DMS 273 (cell line): ENCODE results near the gene DUS2.

Source experiments
- DNase-seq: peaks from one replicate; lab custom pipeline; 2025; ENCODE audit not compliant: unreplicated experiment; lab: John Stamatoyannopoulos, UW

DUS2 gene

GRCh38 chr16:68074850-68075555 lies 51.9 kb downstream of the DUS2 start:
- no peak for DNase-seq

DNA sequence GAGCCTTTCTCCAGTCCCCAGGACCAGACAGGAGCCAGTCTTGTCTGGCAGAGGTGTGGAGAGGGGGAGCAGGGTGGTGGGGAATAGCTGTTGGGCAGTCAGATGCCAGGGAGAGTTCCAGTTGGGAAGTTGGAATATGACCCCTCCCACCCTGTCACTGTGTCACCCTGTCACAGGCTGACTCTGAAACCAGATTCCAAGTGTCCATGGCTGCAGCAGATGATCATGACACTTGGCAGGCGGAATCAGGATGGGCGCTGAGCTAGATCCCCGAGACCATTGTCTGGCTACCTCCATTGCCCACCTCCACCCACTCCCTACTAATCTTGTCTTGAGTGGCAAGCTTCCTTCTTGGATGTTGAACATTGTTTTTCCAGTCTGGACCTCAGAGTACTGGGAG lies 52.9 kb downstream of the DUS2 start:
- no peak for DNase-seq

DNA sequence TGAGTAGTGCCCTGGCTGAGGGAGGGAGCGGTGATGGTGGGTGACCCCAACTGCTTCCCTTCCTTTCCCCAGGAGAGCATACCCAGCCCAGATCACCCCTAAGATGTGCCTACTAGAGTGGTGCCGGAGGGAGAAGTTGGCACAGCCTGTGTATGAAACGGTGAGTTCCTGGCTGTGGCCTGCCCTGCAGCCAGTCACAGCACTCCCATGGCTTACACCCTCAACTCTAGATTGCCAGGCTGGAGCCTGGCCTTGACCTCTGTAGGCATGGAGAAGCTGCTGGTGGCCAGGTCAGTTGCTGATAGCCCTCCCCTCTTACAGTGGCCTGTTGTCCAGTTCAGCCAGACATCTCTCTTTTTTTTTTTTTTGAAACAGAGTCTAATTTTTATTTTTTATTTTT lies 53.5 kb downstream of the DUS2 start:
- no peak for DNase-seq

GRCh38 chr16:68077866-68078700 lies 55.0 kb downstream of the DUS2 start:
- no peak for DNase-seq

GRCh38 chr16:68078701-68079375 lies 55.8 kb downstream of the DUS2 start:
- no peak for DNase-seq

- no peak for DNase-seq
Measured at GRCh38 chr16:68079376-68079625, 56.2 kb downstream of the DUS2 start.

DNA sequence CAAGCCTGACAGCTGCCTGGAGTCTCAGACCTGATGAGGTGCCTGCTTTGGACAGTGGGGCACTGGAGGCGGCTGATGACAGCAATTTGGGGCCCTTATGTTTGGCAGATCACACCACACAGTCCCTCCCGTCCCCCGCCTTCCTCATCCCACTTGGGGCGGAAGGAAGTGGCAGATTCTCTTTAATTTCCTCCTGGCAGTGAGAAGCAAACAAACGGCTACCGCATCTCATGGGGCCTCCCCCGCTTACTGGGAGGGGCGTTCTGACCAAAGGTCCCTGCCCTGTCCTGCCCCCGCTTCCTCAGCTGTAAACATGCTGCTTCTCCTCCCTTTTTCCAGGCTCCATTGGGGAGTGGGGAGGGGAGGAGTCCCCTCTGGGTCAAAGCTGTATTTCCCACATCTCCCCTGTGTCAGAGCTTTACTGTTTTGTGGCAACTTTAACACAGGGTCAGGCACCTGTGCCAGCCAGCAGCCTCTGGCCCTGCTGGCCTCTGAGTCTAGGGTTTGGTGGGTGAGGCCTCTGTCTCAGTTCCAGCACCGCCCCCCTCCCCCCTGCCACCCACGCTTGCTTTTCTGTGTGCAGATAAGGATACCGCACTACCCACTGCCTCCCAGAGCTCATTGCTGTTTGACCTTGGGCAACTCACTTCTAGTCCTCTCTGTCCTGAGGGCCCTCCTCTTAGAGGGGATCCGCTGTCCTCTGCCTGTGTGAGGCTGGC lies 56.7 kb downstream of the DUS2 start:
- DNase-seq = no peak

DNA sequence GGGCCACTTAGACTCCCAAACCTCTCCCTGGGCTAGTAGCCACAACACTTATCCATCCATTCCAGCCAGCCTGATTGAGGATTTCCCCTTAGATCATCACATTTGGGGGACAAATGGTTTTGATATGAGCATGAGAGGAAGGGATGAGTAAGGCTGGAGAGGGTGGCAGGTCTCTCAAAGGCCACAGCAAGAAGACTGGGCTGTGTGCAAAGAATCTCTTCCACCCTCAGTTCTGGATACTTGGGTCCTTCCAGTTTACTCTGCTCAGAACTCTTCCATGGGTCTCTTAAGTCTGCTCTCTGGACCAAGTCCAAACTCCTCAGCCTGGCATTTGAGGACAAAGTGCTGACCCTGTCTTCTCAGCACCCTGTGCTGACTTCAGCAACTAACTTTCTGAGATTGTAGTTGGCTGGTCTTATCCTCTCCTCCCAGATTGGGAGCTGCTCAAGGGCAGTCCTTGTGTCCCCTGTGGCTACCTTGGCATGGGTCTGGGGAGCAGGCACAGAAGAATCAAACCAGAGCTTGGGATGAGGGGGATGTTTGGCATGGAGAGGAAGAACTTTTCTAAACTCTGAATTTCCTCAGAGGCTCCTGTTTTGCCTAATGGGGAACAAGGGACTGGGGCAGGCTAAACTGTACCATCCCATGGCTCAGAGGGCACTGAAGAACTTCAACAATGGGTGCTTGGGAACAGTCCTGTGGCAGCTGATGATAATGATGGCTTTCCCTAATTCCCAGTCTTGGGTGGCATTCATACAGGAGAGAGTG lies 59.0 kb downstream of the DUS2 start:
- peak; percentile 21 for DNase-seq

GRCh38 chr16:68082629-68083238 lies 59.6 kb downstream of the DUS2 start:
- no peak for DNase-seq

- no peak for DNase-seq
Measured at GRCh38 chr16:68083239-68083781, 60.2 kb downstream of the DUS2 start.

DNA sequence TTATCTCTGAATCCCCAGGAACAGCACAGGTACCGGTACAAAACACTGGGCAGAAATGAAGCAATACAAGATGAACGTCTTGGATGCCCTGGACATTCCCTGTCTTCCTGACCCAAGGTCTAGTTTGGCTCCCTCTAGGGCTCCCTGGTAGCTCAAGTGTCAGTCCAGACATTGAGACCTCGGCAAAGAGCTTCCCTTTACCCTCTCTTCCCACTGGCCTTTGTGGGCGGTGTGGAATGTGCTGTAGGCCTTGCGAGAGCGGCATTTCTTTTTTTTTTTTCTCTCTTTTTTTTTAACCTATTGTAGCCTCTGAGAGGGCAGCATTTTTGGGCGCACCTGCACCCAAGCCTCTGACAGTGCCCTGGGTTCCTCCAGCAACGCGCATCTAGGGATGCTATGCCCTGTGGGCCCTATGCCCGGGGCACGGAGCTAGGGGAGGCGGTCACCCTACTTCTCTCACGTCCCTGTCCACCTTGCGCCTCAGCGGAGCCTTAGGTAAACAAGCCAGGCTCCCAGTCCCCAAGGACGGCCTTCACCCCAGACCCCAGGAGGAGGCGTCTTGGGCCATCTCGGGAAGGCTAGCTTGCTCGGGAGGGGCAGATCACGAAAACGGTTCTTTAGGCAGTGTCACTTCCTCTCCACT lies 60.9 kb downstream of the DUS2 start:
- DNase-seq = no peak

GRCh38 chr16:68084504-68085258 lies 61.6 kb downstream of the DUS2 start:
- DNase-seq = peak; percentile 92

GRCh38 chr16:68085259-68086071 lies 62.4 kb downstream of the DUS2 start, which contains the start of gene NFATC3:
Gene NFATC3 (plus strand): TSS chr16:68085370. CDS start chr16:68085682, 312 bp downstream.
- peak; percentile 99 for DNase-seq

DNA sequence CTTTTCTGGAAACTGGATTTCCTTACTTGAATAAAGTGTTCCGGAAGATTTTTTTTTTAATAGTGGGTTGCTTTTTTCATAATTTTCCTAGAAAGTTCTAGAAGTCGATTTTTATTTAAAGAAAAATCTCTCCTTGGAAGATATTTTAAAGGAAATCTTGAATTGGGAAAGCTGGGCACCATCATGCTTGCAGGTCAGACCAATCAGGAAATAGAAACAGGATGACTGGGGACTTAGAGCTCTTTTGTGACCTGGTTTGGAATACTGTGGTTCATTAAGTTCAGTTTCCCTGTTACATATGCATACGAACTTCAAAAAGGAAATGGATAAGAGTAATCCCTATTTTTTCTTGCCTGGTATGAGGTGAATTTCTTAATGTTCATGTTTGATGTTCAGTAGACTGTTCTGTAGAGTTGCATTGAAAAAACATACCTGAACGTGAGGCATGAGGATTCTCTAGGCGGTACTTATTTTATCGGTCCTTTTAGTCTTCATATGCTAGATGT lies 63.3 kb downstream of the DUS2 start:
- DNase-seq = peak; percentile 64

GRCh38 chr16:68086860-68087268 lies 63.8 kb downstream of the DUS2 start:
- DNase-seq = peak; percentile 44

DNA sequence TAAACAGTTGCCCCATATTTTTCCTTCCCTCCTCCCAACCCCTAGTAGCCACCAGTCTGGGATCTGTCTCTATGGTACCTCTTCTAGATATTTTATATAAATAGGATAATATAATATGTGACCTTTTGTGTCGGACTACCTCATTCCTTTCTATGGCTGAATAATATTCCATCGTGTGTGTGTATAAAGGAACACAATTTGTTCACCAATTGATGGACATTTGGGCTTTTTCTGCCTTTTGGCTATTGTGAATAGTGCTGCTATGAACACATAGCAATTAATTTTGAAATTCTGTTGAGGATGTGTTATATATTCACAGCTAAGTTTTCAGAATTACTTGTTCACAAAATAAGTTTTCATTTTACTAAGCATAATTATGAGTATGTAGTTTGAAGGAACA lies 64.6 kb downstream of the DUS2 start:
- DNase-seq = no peak

- no peak for DNase-seq
Measured at GRCh38 chr16:68088130-68088972, 65.3 kb downstream of the DUS2 start.
